HEK293 (cell line): ENCODE results near the gene SAMD4A.

ENCODE experiments used
- CTCF ChIA-PET: fragments of 350-600 bp; formaldehyde crosslinking; extraction: SDS; loops from one replicate; lab custom pipeline; 2021; ENCODE audit warnings: antibody characterized with exemption; lab: Yijun Ruan, JAX
- POLR2A ChIA-PET: fragments of 300-600 bp; formaldehyde crosslinking; extraction: SDS; loops from one replicate; lab custom pipeline; 2020; ENCODE audit warnings: antibody characterized with exemption, inconsistent platforms; lab: Yijun Ruan, JAX
- H3K27ac ChIP-seq: fragments of 200-500 bp; sonication (Bioruptor generic); 2 replicates; pipeline ENCODE4 v1.5.1; 2014; ENCODE audit warnings: low read depth, low read length, control low read depth, inconsistent platforms; ENCODE audit errors: extremely low read depth
- H3K36me3 ChIP-seq, 2 experiments: fragments of 200-500 bp in 1 of 2; sonication (Bioruptor generic) in 1 of 2; 1 replicate in 1 of 2; 2 replicates in 1 of 2; pipeline ENCODE4 v1.5.1; 2014 to 2017; ENCODE audit warnings: inconsistent platforms in 2 of 2, low read length in 2 of 2; ENCODE audit not compliant: control insufficient read depth in 2 of 2, insufficient read depth in 1 of 2
- H3K4me1 ChIP-seq: fragments of 200-500 bp; sonication (Bioruptor generic); 2 replicates; pipeline ENCODE4 v1.5.1; 2014; ENCODE audit warnings: mild to moderate bottlenecking, low read length, inconsistent platforms; ENCODE audit not compliant: control insufficient read depth, insufficient read depth
- H3K4me3 ChIP-seq: 2 replicates; pipeline ENCODE4 v1.5.1; 2011; ENCODE audit warnings: low read depth, mild to moderate bottlenecking, control low read depth, low read length, moderate library complexity
- H3K9me3 ChIP-seq: fragments of 200-500 bp; sonication (Bioruptor generic); 2 replicates; pipeline ENCODE4 v1.5.1; 2014; ENCODE audit warnings: low read depth, low read length, inconsistent platforms; ENCODE audit not compliant: control insufficient read depth, insufficient read depth
- EGR2 ChIP-seq: fragments of 450-650 bp; formaldehyde crosslinking; IDR thresholded peaks from 2 replicates; pipeline ENCODE4 v1.5.1; 2016; ENCODE audit warnings: low read depth, missing biosample characterization, missing genetic modification characterization
- HOXC10 ChIP-seq: sonication (generic); formaldehyde crosslinking; IDR thresholded peaks from 2 replicates; pipeline ENCODE4 v1.8.1; 2023; ENCODE audit warnings: mild to moderate bottlenecking, missing genetic modification reagents
- KLF10 ChIP-seq: fragments of 450-650 bp; IDR thresholded peaks from 2 replicates; pipeline ENCODE4 v1.5.1; 2018; ENCODE audit warnings: missing biosample characterization, mild to moderate bottlenecking, missing genetic modification characterization
- MZF1 ChIP-seq: fragments of 450-650 bp; formaldehyde crosslinking; IDR thresholded peaks from 2 replicates; pipeline ENCODE4 v1.5.1; 2017; ENCODE audit warnings: missing biosample characterization, missing genetic modification characterization, borderline replicate concordance
- REST ChIP-seq: fragments of 450-650 bp; formaldehyde crosslinking; IDR thresholded peaks from 2 replicates; pipeline ENCODE4 v1.5.1; 2016; ENCODE audit warnings: missing biosample characterization, missing genetic modification characterization
- SP2 ChIP-seq: fragments of 450-650 bp; formaldehyde crosslinking; IDR thresholded peaks from 2 replicates; pipeline ENCODE4 v1.5.1; 2016; ENCODE audit warnings: missing biosample characterization, missing genetic modification characterization
- TRIM28 ChIP-seq: IDR thresholded peaks from 2 replicates; pipeline ENCODE4 v1.6.1; 2011; ENCODE audit warnings: low read length, control low read depth, borderline replicate concordance
- ZBTB1 ChIP-seq: fragments of 450-650 bp; formaldehyde crosslinking; IDR thresholded peaks from 2 replicates; pipeline ENCODE4 v1.5.1; 2016; ENCODE audit warnings: missing biosample characterization, missing genetic modification characterization
- ZBTB48 ChIP-seq: fragments of 450-650 bp; formaldehyde crosslinking; IDR thresholded peaks from 2 replicates; pipeline ENCODE4 v1.5.1; 2016; ENCODE audit warnings: missing biosample characterization, missing genetic modification characterization
- ZNF10 ChIP-seq: fragments of 450-650 bp; formaldehyde crosslinking; IDR thresholded peaks from 2 replicates; pipeline ENCODE4 v1.5.1; 2017; ENCODE audit warnings: missing biosample characterization, missing genetic modification characterization
- ZNF132 ChIP-seq: fragments of 450-650 bp; formaldehyde crosslinking; IDR thresholded peaks from 2 replicates; pipeline ENCODE4 v1.5.1; 2017; ENCODE audit warnings: missing biosample characterization, missing genetic modification characterization, borderline replicate concordance
- ZNF133 ChIP-seq: fragments of 450-650 bp; formaldehyde crosslinking; IDR thresholded peaks from 2 replicates; pipeline ENCODE4 v1.5.1; 2016; ENCODE audit warnings: missing biosample characterization, missing genetic modification characterization
- ZNF155 ChIP-seq: fragments of 450-650 bp; formaldehyde crosslinking; IDR thresholded peaks from 2 replicates; pipeline ENCODE4 v1.5.1; 2016; ENCODE audit warnings: missing biosample characterization, missing genetic modification characterization
- ZNF223 ChIP-seq: fragments of 450-650 bp; formaldehyde crosslinking; IDR thresholded peaks from 2 replicates; pipeline ENCODE4 v1.5.1; 2016; ENCODE audit warnings: missing biosample characterization, missing genetic modification characterization
- ZNF335 ChIP-seq: fragments of 450-650 bp; formaldehyde crosslinking; conservative IDR thresholded peaks from 2 replicates; pipeline ENCODE4 v1.5.1; 2016; ENCODE audit warnings: missing biosample characterization, missing genetic modification characterization
- ZNF510 ChIP-seq: fragments of 450-650 bp; formaldehyde crosslinking; IDR thresholded peaks from 2 replicates; pipeline ENCODE4 v1.5.1; 2018; ENCODE audit warnings: mild to moderate bottlenecking, missing genetic modification characterization, missing biosample characterization; ENCODE audit not compliant: insufficient replicate concordance
- ZNF623 ChIP-seq: fragments of 450-650 bp; formaldehyde crosslinking; IDR thresholded peaks from 2 replicates; pipeline ENCODE4 v1.5.1; 2016; ENCODE audit warnings: missing biosample characterization, missing genetic modification characterization
- ZNF629 ChIP-seq: fragments of 450-650 bp; formaldehyde crosslinking; IDR thresholded peaks from 2 replicates; pipeline ENCODE4 v1.5.1; 2017; ENCODE audit warnings: missing biosample characterization, missing genetic modification characterization
- ZNF654 ChIP-seq: fragments of 450-650 bp; formaldehyde crosslinking; IDR thresholded peaks from 2 replicates; pipeline ENCODE4 v1.5.1; 2016; ENCODE audit warnings: low read depth, missing biosample characterization, missing genetic modification characterization
- ZNF776 ChIP-seq: fragments of 450-650 bp; formaldehyde crosslinking; IDR thresholded peaks from 2 replicates; pipeline ENCODE4 v1.5.0; 2017; ENCODE audit warnings: missing biosample characterization, missing genetic modification characterization, borderline replicate concordance
- ZNF777 ChIP-seq: fragments of 450-650 bp; formaldehyde crosslinking; IDR thresholded peaks from 2 replicates; pipeline ENCODE4 v1.5.1; 2017; ENCODE audit warnings: missing biosample characterization, missing genetic modification characterization, borderline replicate concordance
- TF ChIP-seq, protein P1 (sequence below): fragments of 450-650 bp; formaldehyde crosslinking; IDR thresholded peaks from 2 replicates; pipeline ENCODE4 v1.5.1; 2016; ENCODE audit warnings: missing biosample characterization, missing genetic modification characterization
- TF ChIP-seq, protein P2 (sequence below): fragments of 450-650 bp; formaldehyde crosslinking; IDR thresholded peaks from 2 replicates; pipeline ENCODE4 v1.5.1; 2016; ENCODE audit warnings: missing biosample characterization, missing genetic modification characterization
- TF ChIP-seq, protein P3 (sequence below): IDR thresholded peaks from 2 replicates; pipeline ENCODE4 v1.6.1; 2011; ENCODE audit warnings: mild to moderate bottlenecking, low read depth, low read length, borderline replicate concordance

Gene SAMD4A

DNA sequence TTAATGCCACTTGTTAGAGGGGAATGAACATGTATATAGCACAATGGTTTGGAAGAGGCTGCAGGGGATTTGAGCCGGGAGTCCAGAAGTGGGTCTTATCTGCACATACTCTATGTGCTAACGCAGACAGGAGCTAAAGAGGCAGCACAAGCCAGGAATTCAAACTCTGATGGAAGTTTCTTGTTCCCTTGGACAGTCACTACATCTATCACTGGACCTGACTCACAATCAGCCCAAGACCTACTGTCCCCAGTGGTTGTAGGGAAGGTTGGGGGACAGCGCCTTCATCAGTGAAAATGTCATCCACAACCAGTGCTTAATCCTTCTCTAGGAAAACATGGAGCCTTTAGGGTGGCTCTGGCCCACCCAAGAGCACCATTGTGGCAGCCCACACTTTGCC is 227.9 kb downstream of the SAMD4A start:
- ChIA-PET CTCF (interaction anchor here (0.5 to 3.4 kb wide), 4 partner anchors 10 to 244 kb away, joined by 3 to 16 read pairs (median 9); no protein-coding TSS in a partner anchor), POLR2A (no interaction called here)

GRCh38 chr14:54796961-54797360 is 230.0 kb downstream of the SAMD4A start:
- POLR2A ChIA-PET, result no interaction called here
- no peak overlapping the region for H3K4me3 ChIP-seq
- TF ChIP-seq MZF1, result no peak
- no peak for TF ChIP-seq ZNF133 (tag by site-specific recombination)
- TF ChIP-seq ZNF510 (tag by site-specific recombination), result no peak
- TF ChIP-seq ZNF155, result no peak
- no peak for TF ChIP-seq ZNF777 (tag by site-specific recombination)
- TF ChIP-seq ZNF10 (tag by site-specific recombination), result no peak
- TF ChIP-seq ZBTB48, result no peak
- no peak overlapping the region for H3K27ac ChIP-seq
- H3K9me3 ChIP-seq, result no peaks in the 10 kb centered on the region
- H3K36me3 ChIP-seq, result no peaks in the 10 kb centered on the region
- H3K4me1 ChIP-seq, result no peaks in the 10 kb centered on the region
- CTCF ChIA-PET, result interaction anchor here (0.9 kb wide), 1 partner anchor 232 kb away, joined by 4 read pairs; no protein-coding TSS in a partner anchor

More for the DNA sequence above, 227.9 kb downstream of the SAMD4A start:
- TF ChIP-seq ZNF623 (tag by site-specific recombination), result no peak
- TF ChIP-seq ZBTB1, result no peak
- no peak for TF ChIP-seq ZNF629 (tag by site-specific recombination)
- TF ChIP-seq, protein P1, sequence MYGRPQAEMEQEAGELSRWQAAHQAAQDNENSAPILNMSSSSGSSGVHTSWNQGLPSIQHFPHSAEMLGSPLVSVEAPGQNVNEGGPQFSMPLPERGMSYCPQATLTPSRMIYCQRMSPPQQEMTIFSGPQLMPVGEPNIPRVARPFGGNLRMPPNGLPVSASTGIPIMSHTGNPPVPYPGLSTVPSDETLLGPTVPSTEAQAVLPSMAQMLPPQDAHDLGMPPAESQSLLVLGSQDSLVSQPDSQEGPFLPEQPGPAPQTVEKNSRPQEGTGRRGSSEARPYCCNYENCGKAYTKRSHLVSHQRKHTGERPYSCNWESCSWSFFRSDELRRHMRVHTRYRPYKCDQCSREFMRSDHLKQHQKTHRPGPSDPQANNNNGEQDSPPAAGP (tag by site-specific recombination), result no peak
- TF ChIP-seq TRIM28, result no peak
- no peak for TF ChIP-seq ZNF776
- no peak for TF ChIP-seq KLF10 (tag by site-specific recombination)
- H3K4me3 ChIP-seq, result no peak overlapping the region
- H3K9me3 ChIP-seq, result no peaks in the 10 kb centered on the region
- H3K36me3 ChIP-seq, result peaks cover 0 to 4% of the 10 kb centered on the region in 2 experiments; a peak in 1 of 3 replicates
- no peaks in the 10 kb centered on the region for H3K4me1 ChIP-seq
- no peak overlapping the region for H3K27ac ChIP-seq

DNA sequence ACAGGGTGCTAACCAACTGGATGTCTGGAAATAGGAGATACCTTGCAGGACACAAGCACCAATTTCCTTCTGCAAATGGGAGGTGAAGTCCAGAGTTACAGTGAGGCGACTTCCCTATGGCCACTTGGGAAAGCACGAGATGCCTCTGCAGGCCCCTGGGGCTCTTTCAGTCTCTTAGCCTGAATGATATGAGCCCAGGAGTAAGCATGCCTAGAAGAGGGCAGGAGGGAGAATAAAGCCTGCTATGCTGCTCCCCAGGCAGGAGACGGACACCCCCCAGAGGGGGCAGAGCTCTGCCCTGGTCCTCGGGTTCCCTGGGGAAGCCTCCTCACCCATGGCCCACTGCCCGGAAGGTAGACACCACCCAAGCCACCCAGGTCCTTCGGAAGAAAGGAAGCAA is 230.6 kb downstream of the SAMD4A start:
- POLR2A ChIA-PET, result no interaction called here
- TF ChIP-seq ZNF335 (tag by site-specific recombination) (no peak), ZNF654 (no peak), REST (tag by site-specific recombination) (no peak), ZNF223 (tag by site-specific recombination) (no peak), ZBTB1 (no peak), HOXC10 (CRISPR knock-in tag) (no peak), SP2 (tag by site-specific recombination) (no peak), ZNF132 (tag by site-specific recombination) (no peak), EGR2 (tag by site-specific recombination) (no peak)
- TF ChIP-seq, protein P2, sequence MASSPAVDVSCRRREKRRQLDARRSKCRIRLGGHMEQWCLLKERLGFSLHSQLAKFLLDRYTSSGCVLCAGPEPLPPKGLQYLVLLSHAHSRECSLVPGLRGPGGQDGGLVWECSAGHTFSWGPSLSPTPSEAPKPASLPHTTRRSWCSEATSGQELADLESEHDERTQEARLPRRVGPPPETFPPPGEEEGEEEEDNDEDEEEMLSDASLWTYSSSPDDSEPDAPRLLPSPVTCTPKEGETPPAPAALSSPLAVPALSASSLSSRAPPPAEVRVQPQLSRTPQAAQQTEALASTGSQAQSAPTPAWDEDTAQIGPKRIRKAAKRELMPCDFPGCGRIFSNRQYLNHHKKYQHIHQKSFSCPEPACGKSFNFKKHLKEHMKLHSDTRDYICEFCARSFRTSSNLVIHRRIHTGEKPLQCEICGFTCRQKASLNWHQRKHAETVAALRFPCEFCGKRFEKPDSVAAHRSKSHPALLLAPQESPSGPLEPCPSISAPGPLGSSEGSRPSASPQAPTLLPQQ (tag by site-specific recombination), result no peak
- TF ChIP-seq, protein P3, sequence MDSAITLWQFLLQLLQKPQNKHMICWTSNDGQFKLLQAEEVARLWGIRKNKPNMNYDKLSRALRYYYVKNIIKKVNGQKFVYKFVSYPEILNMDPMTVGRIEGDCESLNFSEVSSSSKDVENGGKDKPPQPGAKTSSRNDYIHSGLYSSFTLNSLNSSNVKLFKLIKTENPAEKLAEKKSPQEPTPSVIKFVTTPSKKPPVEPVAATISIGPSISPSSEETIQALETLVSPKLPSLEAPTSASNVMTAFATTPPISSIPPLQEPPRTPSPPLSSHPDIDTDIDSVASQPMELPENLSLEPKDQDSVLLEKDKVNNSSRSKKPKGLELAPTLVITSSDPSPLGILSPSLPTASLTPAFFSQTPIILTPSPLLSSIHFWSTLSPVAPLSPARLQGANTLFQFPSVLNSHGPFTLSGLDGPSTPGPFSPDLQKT, result no peak
- TF ChIP-seq, protein P1 (tag by site-specific recombination), result no peak
- H3K4me3 ChIP-seq, result no peak overlapping the region
- no peak overlapping the region for H3K27ac ChIP-seq
- no peaks in the 10 kb centered on the region for H3K9me3 ChIP-seq
- no peaks in the 10 kb centered on the region for H3K36me3 ChIP-seq
- H3K4me1 ChIP-seq, result no peaks in the 10 kb centered on the region
- CTCF ChIA-PET, result no interaction called here
